GM19397 (cell line): ENCODE results near the gene EFCAB10.
"Not testable (repeated sequence)": the region's sequence is repeated elsewhere in the genome, so short reads cannot be mapped to it uniquely, and the experiment has no call there.

Experiments used
- ATAC-seq: cut with Tn5 transposase; IDR thresholded peaks from one replicate; pipeline ENCODE4 v1.9.1; 2021; ENCODE audit warnings: mild to moderate bottlenecking, moderate library complexity; ENCODE audit not compliant: unreplicated experiment

Gene EFCAB10

DNA sequence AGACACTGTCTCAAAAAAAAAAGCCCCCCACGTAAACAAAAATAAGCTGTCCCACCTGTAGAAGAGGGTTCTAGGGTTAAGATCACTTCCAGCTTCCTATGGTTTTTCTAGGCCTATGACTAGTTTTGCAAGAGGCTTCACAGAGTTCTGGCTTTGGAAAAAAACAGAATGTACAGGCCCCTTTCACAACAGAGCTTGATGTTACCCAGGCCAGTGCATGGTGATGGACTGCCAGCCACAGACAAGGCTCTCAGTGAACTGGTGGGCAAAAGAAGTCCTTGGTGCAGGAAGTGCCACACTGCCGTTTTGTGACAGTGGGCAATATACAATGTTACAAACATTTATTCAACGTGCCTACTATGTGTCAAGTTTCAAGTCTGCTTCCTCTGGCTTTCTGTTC, 18.3 kb upstream of the EFCAB10 start:
- ATAC-seq = no peak

DNA sequence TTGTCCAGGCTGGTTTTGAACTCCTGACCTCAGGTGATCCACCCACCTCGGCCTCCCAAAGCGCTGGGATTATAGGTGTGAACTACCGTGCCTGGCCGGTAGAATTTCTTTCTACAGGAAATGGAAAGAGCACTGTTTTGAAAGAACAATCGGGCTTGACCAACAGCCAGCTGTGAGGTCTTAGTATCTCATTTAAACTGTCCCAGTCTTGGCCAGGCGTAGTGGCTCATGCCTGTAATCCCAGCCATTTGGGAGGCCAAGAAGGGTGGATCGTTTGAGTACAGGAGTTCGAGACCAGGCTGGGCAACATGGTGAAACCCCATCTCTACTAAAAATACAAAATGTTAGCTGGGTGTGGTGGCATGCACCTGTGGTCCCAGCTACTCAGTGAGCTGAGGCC, 17.8 kb upstream of the EFCAB10 start:
- not testable (repeated sequence) for ATAC-seq

DNA sequence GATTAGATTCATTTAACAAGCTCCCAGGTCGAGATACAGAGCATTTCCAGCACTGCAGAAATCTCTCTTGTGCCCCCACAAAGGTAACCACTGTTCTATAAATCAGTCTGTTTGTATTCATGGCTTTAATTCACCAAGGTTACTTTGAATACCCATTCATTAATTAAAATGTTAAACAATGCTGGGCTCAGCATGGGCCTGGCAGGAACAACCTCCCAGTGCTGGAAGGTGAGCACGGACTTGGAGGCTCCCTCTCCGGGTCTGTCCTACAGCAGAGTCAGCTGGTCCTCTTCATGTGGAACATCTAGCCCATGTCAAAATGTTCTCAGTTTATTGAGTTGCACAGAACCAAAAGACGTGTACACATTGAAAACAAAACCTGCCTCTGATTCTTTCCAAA, 15.6 kb upstream of the EFCAB10 start:
- no peak for ATAC-seq

DNA sequence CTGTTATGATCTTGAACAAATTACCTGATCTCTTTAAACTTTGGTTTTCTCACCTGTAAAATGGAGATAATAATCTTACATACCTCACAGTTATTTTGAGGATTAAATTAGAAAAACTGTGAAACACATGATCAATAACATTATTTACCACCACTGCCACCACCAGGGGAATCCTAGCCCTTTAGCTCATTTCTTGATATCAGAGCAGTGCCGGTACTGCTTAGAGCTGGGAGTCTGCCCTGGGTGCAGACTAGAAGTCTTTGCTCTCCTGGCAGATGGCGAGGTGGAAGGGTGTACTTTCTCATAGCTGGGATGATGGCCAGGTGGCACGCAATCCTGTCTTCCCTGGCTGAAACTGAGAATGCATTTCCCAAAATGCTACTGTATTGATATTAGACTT, 12.7 kb upstream of the EFCAB10 start:
- ATAC-seq = no peak

DNA sequence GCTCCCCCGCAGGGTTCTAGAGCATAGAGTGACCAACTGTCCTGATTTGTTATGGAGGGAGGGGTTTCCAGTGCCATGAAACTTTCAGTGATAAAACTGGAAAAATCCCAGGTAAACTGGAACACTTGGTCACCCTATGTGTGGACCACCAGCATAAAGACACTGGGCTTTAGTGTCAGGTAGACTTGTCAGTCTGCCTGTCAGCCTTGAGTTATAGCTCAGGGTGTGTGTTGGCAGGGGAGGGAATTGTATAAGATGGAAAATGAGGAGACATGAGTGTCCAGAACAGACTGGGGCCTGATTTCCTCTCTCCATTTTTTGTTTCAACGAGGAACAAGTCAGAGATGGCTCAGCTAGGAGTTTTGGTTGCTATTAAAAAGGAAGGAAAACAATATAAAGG, 10.2 kb upstream of the EFCAB10 start:
- ATAC-seq = no peak

DNA sequence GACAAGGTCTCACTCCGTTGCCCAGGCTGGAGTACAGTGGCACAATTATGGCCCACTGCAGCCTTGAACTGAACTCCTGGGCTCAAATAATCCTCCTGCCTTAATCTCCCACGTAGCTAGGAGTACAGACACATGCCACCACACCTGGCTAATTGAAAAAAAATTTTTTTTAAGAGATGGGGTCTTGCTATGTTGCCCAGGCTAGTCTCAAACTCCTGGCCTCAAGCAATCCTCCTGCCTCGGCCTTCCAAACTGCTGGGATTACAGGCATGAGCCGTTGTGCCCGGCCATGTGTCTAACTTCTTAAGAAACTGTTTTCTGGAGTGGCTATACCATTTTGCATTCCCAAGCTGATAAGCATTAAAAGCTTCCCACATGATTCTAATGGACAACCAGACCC, 9.5 kb upstream of the EFCAB10 start:
- ATAC-seq = no peak

DNA sequence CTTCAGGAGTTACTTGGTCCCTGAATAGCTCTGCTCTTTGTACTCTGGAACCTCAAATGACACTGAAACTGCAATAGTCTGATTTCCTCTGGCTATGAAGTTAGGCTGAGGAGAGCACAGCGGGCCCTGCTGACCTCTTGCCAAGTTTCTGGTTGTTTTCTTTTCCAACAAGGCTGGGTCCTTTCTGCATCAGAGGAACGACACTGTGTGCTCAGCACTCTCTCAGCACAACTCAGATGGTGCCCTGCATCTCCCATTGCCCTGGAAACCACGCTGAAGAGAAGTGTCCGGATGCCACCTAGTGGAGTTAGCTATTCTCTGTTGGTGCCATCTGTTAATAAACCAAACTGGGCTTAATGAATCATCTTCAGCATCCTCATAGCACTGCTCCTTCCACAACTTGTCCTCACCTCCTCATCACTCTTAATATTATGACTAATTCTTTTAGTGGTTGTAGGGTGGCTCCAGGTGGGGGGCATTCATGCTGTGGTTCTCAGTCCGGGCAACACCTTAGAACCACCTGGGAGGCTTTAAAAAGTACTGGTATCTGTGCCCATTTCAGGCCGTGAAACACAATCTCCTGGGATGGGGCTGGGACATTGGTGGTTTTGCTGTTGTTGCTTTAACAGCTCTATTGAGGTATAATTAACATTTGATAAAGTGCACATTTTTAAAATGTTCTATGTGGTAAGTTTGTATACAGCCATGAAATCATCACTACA, 8.2 kb upstream of the EFCAB10 start:
- ATAC-seq = peak; percentile 78

DNA sequence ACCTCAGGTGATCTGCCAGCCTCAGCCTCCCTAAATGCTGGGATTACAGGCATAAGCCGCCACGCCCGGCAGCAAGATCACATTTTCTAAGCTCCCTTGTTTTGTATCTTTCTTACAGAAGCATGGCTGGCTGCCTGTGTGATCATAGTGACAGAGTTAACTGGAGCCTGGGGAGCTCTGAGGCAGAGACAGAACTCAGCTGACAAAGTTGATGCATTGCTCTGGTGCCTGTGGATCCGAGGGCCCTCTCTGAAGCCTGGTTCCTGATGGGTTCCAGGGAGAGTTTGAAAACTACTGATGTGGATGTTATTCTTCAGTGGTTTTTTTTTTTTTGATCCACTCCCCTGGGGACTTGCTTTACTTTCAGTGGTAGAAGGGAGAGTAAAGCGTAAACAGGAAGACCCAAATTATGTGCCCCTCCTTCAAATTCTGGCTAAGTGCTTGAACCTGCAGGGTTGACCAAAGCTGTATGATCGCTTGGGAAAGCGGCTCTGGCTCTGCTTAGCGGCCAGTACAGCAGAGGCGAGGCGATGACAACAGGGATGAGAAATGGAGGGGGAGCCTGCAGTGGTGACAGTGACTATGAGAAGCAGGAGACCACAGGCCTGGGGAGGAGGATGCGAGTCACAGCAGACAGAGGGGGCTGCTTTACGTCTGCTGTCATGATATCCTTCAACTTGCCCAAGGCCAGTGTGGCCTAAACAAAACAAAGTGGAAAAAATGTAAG, 6.8 kb upstream of the EFCAB10 start:
- no peak for ATAC-seq

DNA sequence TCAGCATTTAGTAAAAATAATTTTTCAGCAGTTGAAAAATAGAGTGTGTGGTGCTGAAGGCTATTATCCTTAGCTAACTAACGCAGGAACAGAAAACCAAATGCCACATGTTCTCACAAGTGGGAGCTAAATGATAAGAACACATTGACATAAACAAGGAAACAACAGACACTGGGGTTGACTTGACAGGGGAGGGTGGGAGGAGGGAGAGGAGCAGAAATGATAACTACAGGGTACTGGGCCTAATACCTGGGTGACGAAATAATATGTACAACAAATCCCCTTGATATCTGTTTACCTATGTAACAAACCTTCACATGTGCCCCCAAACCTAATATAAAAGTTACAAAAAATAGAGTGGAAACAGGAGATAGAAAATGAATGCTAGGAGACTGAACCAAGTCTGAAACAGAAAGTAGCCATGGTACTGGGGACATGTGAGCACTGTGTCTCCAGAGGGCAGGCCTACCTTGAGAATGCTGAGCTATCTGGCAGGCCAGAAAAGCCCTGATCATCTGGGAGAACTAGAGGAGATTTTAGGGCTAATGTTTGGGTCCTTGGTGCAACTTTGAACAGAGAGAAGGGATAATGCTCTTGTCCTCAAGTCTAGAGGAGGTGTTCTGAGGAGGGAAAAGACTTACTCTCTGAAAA, 4.7 kb upstream of the EFCAB10 start:
- ATAC-seq = no peak

DNA sequence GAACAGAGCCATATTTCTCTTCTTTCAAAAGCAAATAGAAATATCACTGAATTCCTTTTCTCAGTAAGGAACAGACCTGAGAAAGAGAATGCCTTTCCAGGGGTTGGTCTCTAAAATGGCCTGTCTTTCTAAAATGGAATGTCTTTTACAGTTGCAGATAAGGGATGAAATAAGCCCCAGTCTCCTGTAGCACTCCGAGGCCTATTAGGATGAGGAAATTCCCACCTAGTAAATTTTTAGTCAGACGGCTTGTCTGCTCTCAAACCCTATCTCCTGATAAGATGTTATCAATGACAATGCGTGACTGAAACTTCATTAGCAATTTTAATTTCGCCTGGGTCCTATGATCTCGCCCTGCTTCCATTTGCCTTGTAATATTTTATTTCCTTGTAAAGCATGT, 2.9 kb upstream of the EFCAB10 start:
- no peak for ATAC-seq

DNA sequence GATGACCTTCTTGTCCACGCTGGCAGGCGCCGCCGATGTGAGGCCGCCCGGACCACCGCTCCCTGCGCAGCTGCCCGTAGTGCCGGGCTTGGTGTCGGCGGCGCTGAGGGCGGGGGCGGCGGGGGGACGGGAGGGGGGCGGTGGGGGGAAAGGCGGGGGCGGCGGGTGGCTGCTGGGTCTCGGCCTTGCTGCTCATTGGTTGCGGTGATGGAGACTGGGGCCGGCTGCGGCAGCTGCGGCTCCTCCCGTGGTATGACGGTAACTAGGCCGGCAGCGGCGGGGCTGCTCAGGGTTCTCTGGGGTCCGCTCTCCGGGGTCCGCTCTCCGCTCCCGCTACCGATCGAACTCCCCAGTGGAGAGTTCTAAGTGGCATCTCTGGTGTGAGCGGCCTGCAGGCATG, 1.8 kb upstream of the EFCAB10 start:
- ATAC-seq = no peak

DNA sequence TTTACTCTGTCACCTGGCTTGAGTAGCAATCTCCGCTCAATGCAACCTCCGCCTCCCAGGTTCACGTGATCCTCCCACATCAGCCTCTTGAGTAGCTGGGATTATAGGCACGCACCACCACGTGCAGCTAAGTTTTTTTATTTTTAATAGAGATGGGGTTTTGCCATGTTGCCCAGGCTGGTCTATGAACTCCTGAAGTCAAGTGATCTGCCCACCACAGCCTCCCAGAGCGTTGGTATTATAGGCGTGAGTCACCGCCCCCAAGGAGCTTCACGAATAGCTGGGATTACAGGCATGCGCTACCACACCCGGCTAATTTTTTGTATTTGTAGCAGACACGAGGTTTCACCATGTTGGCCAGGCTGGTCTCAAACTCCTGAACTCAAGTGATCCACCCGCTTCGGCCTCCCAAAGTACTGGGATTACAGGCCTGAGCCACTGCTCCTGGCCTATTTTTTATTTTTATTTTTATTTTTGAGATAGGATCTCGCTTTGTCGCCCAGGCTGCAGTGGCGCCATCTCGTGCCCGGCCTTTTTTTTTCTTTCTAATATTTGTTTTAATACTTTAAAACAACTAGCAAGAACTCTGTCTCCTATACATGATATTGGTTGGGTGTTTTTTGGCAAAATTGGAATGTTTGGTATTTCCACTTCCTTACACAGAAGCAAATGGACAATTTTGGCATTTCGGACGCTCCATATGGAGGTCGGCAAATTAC, 1.1 kb downstream of the EFCAB10 start:
- no peak for ATAC-seq

DNA sequence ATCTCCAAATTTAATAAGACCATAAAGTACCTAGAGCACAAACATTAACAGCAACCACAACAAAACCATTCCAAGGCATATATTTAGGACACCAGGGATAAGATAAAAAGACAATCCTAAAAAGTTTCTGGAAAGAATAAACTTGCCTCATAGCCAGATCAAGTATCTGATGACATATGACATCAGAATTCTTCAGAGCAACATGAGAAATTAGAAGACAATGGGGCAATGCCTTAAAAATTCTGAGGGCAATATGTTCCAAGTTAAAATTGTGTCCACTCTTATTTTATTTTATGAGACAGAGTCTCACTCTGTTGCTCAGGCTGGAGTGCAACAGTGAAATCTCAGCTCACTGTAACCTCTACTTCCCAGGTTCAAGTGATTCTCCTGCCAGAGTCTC, 2.8 kb downstream of the EFCAB10 start:
- ATAC-seq = no peak

DNA sequence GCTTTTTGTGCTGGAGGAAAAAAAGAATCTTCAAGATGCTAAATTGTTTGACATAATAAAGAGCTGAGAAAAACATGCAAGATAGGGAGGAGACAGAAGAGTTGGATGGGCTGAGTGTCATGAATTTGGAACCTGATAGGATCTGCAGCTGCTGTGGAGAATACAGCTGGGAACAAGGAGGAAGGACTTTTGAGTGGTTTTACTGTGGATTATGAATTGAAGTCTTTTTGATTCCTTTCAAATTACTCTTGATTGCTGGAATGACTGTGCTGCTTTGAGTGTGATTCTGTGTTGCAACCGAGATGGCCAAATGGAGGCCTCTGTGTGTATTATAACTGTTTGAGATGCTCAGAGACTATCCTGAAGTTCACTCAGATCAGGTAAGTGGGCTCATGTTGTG, 4.0 kb downstream of the EFCAB10 start:
- no peak for ATAC-seq

DNA sequence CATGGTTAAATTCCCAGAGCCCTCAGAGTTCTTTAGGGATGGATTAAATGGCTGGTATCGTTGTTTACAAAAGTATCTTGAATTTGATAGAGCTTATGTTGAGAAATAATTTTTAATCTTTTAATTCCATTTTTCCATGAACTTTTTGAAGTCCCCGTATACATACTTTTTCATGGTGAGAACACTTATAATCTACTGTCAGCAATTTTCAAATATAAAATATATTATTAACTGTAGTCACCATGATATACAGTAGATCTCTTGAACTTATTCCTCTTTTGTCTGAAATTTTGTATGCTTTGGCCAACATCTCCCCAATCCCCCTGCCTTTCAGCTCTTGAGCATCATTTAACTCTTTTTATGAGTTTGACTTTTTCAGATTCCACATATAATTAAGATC, 9.4 kb downstream of the EFCAB10 start:
- ATAC-seq = no peak

DNA sequence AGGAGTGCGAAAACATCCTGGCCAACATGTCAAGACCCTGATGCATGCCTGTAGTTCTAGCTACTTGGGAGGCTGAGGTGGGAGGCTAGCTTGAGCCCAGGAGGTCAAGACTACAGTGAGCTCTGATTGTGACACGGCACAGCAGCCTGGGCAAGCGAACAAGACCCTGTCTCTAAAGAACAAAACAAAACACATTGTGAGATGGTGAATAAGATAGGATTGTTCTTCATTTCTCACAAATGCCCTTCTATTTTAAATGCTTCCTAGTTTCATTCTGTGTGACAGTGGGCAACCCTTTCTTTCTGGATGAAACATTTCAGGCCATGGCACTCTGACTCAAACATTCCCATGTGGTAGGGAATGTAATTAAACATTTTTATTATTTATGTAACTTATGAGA, 13.5 kb downstream of the EFCAB10 start:
- no peak for ATAC-seq

DNA sequence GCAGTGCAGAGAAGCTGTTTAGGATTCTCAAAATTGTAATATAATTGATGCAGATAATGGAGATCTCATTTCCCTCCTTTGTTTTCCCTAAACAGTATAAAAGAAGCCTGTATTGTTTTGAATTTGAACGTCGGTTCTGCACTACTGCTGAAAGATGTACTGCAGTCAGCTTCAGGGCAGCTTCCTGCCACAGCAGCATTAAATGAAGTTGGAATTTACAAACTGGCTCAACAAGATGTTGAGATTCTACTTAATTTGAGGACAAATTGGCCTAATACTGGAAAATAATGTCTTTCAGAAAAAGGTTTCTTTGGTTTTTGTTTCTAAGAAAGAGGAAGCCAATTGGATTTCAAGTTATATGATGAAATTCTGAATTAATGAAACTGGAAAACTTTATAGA, 14.3 kb downstream of the EFCAB10 start:
- ATAC-seq = no peak

DNA sequence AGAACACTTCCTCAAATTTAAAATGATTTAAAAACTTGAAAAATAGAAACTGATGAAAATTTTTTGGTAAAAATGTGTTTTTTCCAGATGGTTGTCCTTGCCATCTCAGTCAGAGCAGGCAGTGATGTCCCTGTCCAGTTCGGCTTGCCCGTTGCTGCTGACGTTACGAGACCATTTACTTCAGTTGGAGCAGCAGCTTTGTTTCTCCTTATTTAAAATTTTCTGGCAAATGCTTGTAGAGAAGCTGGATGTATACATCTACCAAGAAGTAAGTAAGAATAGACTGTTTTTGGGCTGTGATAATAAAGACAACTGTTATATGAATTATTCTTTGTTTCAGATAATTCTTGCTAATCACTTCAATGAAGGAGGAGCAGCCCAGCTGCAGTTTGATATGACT, 16.1 kb downstream of the EFCAB10 start:
- ATAC-seq = no peak

DNA sequence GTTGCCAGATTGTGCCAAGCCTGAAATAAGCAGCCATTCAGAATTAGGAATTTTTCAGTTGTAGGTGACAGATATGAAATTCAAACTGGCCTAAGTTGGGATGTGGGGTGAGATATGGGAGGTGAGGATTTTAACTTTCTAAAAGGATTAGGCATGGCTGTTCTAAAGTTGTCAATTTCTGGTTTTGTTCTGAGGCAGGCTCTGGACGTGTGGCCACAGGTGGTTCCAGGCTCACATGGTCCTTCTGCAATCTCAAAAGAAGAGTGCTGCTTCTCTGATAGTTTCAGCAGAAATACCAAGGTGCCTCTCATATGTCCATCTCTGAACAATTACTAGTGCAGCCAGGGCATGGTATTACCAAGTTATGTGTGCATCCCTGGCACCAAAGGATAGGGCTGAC, 21.4 kb downstream of the EFCAB10 start:
- ATAC-seq = no peak

DNA sequence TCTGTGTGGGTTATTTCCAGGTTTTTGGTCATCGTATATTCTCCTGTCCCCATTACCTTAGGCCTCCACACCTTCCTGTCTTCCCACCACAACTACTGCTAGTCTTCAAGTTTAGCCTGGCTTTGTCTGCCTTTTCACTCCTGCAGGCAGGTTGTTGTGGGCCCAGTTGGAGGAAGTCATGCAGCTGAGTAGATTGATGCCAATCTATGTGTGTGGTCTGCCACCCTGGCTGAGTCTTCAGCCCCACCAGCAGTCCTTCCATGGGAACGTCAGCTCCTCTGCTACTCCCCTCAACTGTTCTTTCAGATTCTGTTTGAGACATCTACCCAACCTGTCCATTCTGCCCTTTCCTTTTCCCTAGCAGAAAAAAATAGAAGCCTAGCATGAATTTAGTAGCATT, 43.0 kb downstream of the EFCAB10 start:
- ATAC-seq = no peak

DNA sequence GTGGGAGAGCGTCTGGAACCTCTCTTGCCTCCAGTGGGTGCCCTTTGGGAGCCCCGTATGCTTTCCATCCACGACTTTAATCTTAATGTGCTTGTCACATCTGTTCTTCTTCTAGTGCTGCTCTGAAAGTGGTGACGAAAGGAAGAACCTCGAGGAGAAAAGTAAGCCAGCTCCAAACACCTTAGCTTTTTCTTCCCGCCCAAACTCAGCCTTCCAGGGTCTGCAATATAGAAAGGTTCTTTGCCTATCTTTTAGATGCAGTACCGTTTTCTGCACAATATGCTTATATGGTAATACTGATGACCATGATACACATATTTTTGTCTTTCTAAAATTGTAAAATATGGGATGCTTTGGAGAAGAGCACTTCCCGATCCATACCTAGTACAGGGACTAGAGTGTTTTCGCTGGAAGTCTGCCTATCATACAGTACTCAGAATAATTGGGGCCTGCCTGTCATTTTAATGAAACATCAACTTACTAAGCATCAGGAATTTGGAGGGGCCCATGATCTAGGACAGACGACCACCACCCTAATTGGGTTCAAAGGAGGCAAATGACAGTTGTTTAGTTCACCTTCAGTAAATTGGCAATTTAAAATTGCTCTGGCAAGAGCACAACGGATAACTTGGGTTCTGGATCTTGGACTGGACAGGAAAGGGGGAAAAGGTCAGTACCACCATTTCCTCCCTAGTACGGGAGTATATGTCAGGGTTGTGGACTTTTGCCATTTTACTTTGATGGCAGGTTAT, 48.4 kb downstream of the EFCAB10 start:
- ATAC-seq = no peak
